Keratinocyte (primary cell): ENCODE measurements around the gene PTK6.

Experiments
- CTCF ChIP-seq, 3 experiments: IDR thresholded peaks in 1 of 3; conservative IDR thresholded peaks in 1 of 3; optimal IDR thresholded peaks in 1 of 3; 2 replicates in 2 of 3; 3 replicates in 1 of 3; pipeline versions ENCODE3 to v1.5.1; 2011; ENCODE audit warnings: low read length in 3 of 3, mild to moderate bottlenecking in 3 of 3, moderate library complexity in 2 of 3, control low read depth in 1 of 3, inconsistent platforms in 1 of 3; ENCODE audit not compliant: insufficient read depth in 2 of 3; ENCODE audit errors: extremely low read depth in 1 of 3
- EZH2 ChIP-seq: IDR thresholded peaks from one replicate; pipeline ENCODE4 v1.6.1; 2012; ENCODE audit warnings: inconsistent platforms, mild to moderate bottlenecking, low read length, moderate library complexity

GRCh38 chr20:63518351-63518861 lies 18.8 kb downstream of the PTK6 start:
- no peak for TF ChIP-seq CTCF (optimal IDR thresholded peaks at IDR 0.05 in 1 of 3, IDR thresholded peaks at IDR 0.05 in 1 of 3, conservative IDR thresholded peaks at IDR 0.05 in 1 of 3; ENCODE audit: extremely low read depth in 1 of 3, insufficient read depth in 2 of 3, low read length in 3 of 3)
- TF ChIP-seq EZH2 = no peak
